ENCODE data around the gene MESD. TPM values are rescaled to one million over a fixed set of nuclear protein-coding genes. Genes with fewer than 3 reads are reported as not detected.

MESD gene
- total and polyA plus RNA-seq, 7 donors, result 4.6 to 9.4 (median 7.0) TPM

- peaks cover under 1 to 14% of the 10 kb centered on the region in 2 donors for H3K36me3 ChIP-seq (ENCODE audit: insufficient read depth in 1 of 2, low read depth in 1 of 2)
- intact Hi-C loops (cut with DNase I), result loop anchor here in 1 of 2 donors (10.0 kb wide), 1 partner anchor 157 kb away; no protein-coding TSS in a partner anchor
- ATAC-seq, result no peak
- no peaks in the 10 kb centered on the region for H3K9me3 ChIP-seq
- H3K27me3 ChIP-seq (ENCODE audit: insufficient read depth in 3 of 3, low read length in 2 of 3), result no peaks in the 10 kb centered on the region
- no peak for TF ChIP-seq CTCF (IDR thresholded peaks at IDR 0.05)
- no peak for DNase-seq
- H3K27ac ChIP-seq, result no peak overlapping the region
- no peaks in the 10 kb centered on the region for H3K4me1 ChIP-seq
- no peak overlapping the region for H3K4me3 ChIP-seq
- WGBS, 3 donors, result 83 to 84% (median 83%) methylated on average over 7 of the region's 7 CpGs
Measured at GRCh38 chr15:80942266-80942665, 47.4 kb downstream of the MESD start.

GRCh38 chr15:80940851-80941250 lies 48.8 kb downstream of the MESD start:
- Histone ChIP-seq H3K27ac (no peak overlapping the region), H3K4me1 (no peaks in the 10 kb centered on the region), H3K27me3 (ENCODE audit: insufficient read depth in 3 of 3, low read length in 2 of 3) (no peaks in the 10 kb centered on the region), H3K36me3 (ENCODE audit: insufficient read depth in 1 of 2, low read depth in 1 of 2) (peaks cover 0 to under 1% of the 10 kb centered on the region in 2 donors), H3K4me3 (no peak overlapping the region), H3K9me3 (no peaks in the 10 kb centered on the region)
- TF ChIP-seq CTCF (IDR thresholded peaks at IDR 0.05), result no peak
- 93 to 99% (median 95%) methylated on average over 6 of the region's 6 CpGs for WGBS, 3 donors
- intact Hi-C loops (cut with DNase I), result loop anchor here in 1 of 2 donors (10.0 kb wide), 1 partner anchor 156 kb away; no protein-coding TSS in a partner anchor
- ATAC-seq (no peak), DNase-seq (no peak)

- no peak for DNase-seq
- no peak for TF ChIP-seq CTCF (IDR thresholded peaks at IDR 0.05)
- Histone ChIP-seq H3K4me1 (no peaks in the 10 kb centered on the region), H3K36me3 (ENCODE audit: insufficient read depth in 1 of 2, low read depth in 1 of 2) (no peaks in the 10 kb centered on the region), H3K27me3 (ENCODE audit: insufficient read depth in 3 of 3, low read length in 2 of 3) (no peaks in the 10 kb centered on the region), H3K27ac (no peak overlapping the region), H3K4me3 (no peak overlapping the region), H3K9me3 (no peaks in the 10 kb centered on the region)
- intact Hi-C loops (cut with DNase I), result loop anchor here in 1 of 2 donors (10.0 kb wide), 1 partner anchor 156 kb away; no protein-coding TSS in a partner anchor
- ATAC-seq, result no peak
- 88 to 95% (median 90%) methylated on average over 4 of the region's 4 CpGs for WGBS, 3 donors
Measured at GRCh38 chr15:80940331-80940730, 49.3 kb downstream of the MESD start.

- WGBS, 3 donors, result 90 to 96% (median 95%) methylated on average over 3 of the region's 3 CpGs
- Histone ChIP-seq H3K27ac (no peak overlapping the region), H3K4me3 (no peak overlapping the region), H3K36me3 (ENCODE audit: insufficient read depth in 1 of 2, low read depth in 1 of 2) (no peaks in the 10 kb centered on the region), H3K27me3 (ENCODE audit: insufficient read depth in 3 of 3, low read length in 2 of 3) (no peaks in the 10 kb centered on the region), H3K9me3 (no peaks in the 10 kb centered on the region), H3K4me1 (no peaks in the 10 kb centered on the region)
- intact Hi-C loops (cut with DNase I), result no loop called here
- TF ChIP-seq CTCF (IDR thresholded peaks at IDR 0.05), result no peak
- DNase-seq (no peak), ATAC-seq (no peak)
Measured at GRCh38 chr15:80939216-80939615, 50.4 kb downstream of the MESD start.

- intact Hi-C loops (cut with DNase I), result no loop called here
- DNase-seq (no peak), ATAC-seq (no peak)
- TF ChIP-seq CTCF (IDR thresholded peaks at IDR 0.05), result no peak
- H3K9me3 ChIP-seq, result no peaks in the 10 kb centered on the region
- H3K4me1 ChIP-seq, result no peaks in the 10 kb centered on the region
- 95 to 96% (median 95%) methylated on average over 12 of the region's 12 CpGs for WGBS, 3 donors
- no peaks in the 10 kb centered on the region for H3K27me3 ChIP-seq (ENCODE audit: insufficient read depth in 3 of 3, low read length in 2 of 3)
- no peak overlapping the region for H3K27ac ChIP-seq
- H3K4me3 ChIP-seq, result no peak overlapping the region
- H3K36me3 ChIP-seq (ENCODE audit: insufficient read depth in 1 of 2, low read depth in 1 of 2), result no peaks in the 10 kb centered on the region
Measured at GRCh38 chr15:80937718-80938117, 51.9 kb downstream of the MESD start.
